Panc1 (cell line): ENCODE measurements around the gene LPIN3. TPM values are rescaled to one million over a fixed set of nuclear protein-coding genes. Genes with fewer than 3 reads are reported as not detected.

Source experiments
- ATAC-seq: fragments of 200-7000 bp; cut with Tn5 transposase; 2 replicates; pipeline ENCODE4 v1.9.1; 2020; ENCODE audit warnings: mild to moderate bottlenecking, moderate library complexity
- BruUV-seq: library from RNA; stranded (reverse); fragments of 400-500 nt; replicated peaks from 2 replicates; lab custom pipeline; 2021; lab: Mats Ljungman, UMichigan
- CTCF ChIA-PET: fragments of 300-600 bp; sonication (Branson Sonifier 250); formaldehyde crosslinking; loops from one replicate; lab custom pipeline; 2022; ENCODE audit warnings: antibody characterized with exemption; lab: Charles Lee
- POLR2A ChIA-PET: fragments of 300-600 bp; sonication (Branson Sonifier 250); formaldehyde crosslinking; loops from one replicate; lab custom pipeline; 2022; ENCODE audit warnings: antibody characterized with exemption; lab: Charles Lee
- DNase-seq: peaks from one replicate; pipeline ENCODE4 v3.0.0-alpha.2; 2010; ENCODE audit warnings: low read depth, low spot score
- H3K27ac ChIP-seq: 2 replicates; pipeline ENCODE4 v1.5.1; 2011; ENCODE audit warnings: mild to moderate bottlenecking, low read length, inconsistent platforms
- H3K27me3 ChIP-seq: fragments of 200-500 bp; sonication (Bioruptor generic); 2 replicates; pipeline ENCODE4 v1.6.0; 2014; ENCODE audit warnings: low read length, inconsistent platforms; ENCODE audit not compliant: control insufficient read depth, insufficient read depth
- H3K36me3 ChIP-seq: fragments of 200-500 bp; sonication (Bioruptor generic); 2 replicates; pipeline ENCODE4 v1.5.1; 2014; ENCODE audit warnings: inconsistent platforms, mild to moderate bottlenecking, low read length, moderate library complexity; ENCODE audit not compliant: control insufficient read depth, insufficient read depth
- H3K4me1 ChIP-seq: 2 replicates; pipeline ENCODE4 v1.5.1; 2011; ENCODE audit warnings: inconsistent platforms, mild to moderate bottlenecking, low read length, moderate library complexity; ENCODE audit not compliant: control insufficient read depth, insufficient read depth
- H3K4me3 ChIP-seq, 2 experiments: 2 replicates each; pipeline ENCODE4 v1.5.1; 2011 to 2012; ENCODE audit warnings: low read depth in 2 of 2, low read length in 2 of 2, mild to moderate bottlenecking in 2 of 2, inconsistent platforms in 1 of 2, moderate library complexity in 1 of 2
- H3K9me3 ChIP-seq: fragments of 200-500 bp; sonication (Bioruptor generic); 2 replicates; pipeline ENCODE4 v1.5.1; 2014; ENCODE audit warnings: low read depth, mild to moderate bottlenecking, inconsistent platforms, low read length, moderate library complexity; ENCODE audit not compliant: control insufficient read depth, insufficient read depth
- CTCF ChIP-seq: fragments of 450-650 bp; IDR thresholded peaks from 2 replicates; pipeline ENCODE4 v1.5.1; 2017; ENCODE audit warnings: mild to moderate bottlenecking
- POLR2AphosphoS5 ChIP-seq: IDR thresholded peaks from 2 replicates; pipeline ENCODE4 v1.6.1; 2012; ENCODE audit warnings: mild to moderate bottlenecking, low read depth, low read length, moderate library complexity
- REST ChIP-seq, 2 experiments: IDR thresholded peaks; 2 replicates each; pipeline ENCODE4 v1.6.1; 2011 to 2012; ENCODE audit warnings: low read depth in 2 of 2, control low read depth in 1 of 2, low read length in 1 of 2, mild to moderate bottlenecking in 1 of 2, moderate library complexity in 1 of 2; ENCODE audit not compliant: insufficient read depth in 1 of 2
- SIN3A ChIP-seq: IDR thresholded peaks from 2 replicates; pipeline ENCODE4 v1.6.1; 2012; ENCODE audit warnings: low read depth, mild to moderate bottlenecking, low read length, moderate library complexity, borderline replicate concordance; ENCODE audit not compliant: insufficient read depth
- TCF7L2 ChIP-seq: IDR thresholded peaks from 2 replicates; pipeline ENCODE4 v1.6.1; 2011; ENCODE audit warnings: mild to moderate bottlenecking, low read depth, low read length, inconsistent platforms
- in situ Hi-C: cut with HindIII; loops from 2 replicates; pipeline ENCODE4 v1.10.0; 2016; ENCODE audit warnings: low sequenced_read_pairs, low pct_unique_long_range_greater_than_20kb
- intact Hi-C: fragments of 100-400 bp; cut with micrococcal nuclease; formaldehyde crosslinking; loops from one replicate; pipeline ENCODE4 v1.10.0; 2022; ENCODE audit not compliant: unreplicated experiment
- total RNA-seq: library from RNA; stranded (reverse); gene quantifications from one replicate; pipeline ENCODE4 v1.2.1, GENCODE V29; 2021; ENCODE audit not compliant: unreplicated experiment

Gene LPIN3
- total RNA-seq, 1 experiment from 2014 or later, result 21.0 TPM

GRCh38 chr20:41327178-41327577 is 13.4 kb upstream of the LPIN3 start:
- Histone ChIP-seq H3K4me3 (no peak overlapping the region), H3K36me3 (no peaks in the 10 kb centered on the region), H3K4me1 (peaks cover 7% of the 10 kb centered on the region), H3K27ac (no peak overlapping the region), H3K9me3 (no peaks in the 10 kb centered on the region), H3K27me3 (no peaks in the 10 kb centered on the region)
- ATAC-seq, result no peak
- TF ChIP-seq TCF7L2, result no peak
- TF ChIP-seq CTCF, result no peak
- no peak for TF ChIP-seq POLR2AphosphoS5
- TF ChIP-seq REST (IDR thresholded peaks at IDR 0.05; ENCODE audit: insufficient read depth in 1 of 2, low read depth in 2 of 2, low read length in 1 of 2), result no peak
- no peak for TF ChIP-seq SIN3A
- DNase-seq, result no peak
- no TSS peak for BruUV-seq
- ChIA-PET POLR2A (no interaction called here), CTCF (interaction anchor here (0.5 kb wide), 1 partner anchor 8 kb away, joined by 3 read pairs; no protein-coding TSS in a partner anchor)
- intact Hi-C loops (loop anchor here (5.0 kb wide), 1 partner anchor 345 kb away; no protein-coding TSS in a partner anchor), in situ Hi-C loops (no loop called here)

- in situ Hi-C loops (no loop called here), intact Hi-C loops (loop anchor here (5.0 kb wide), 1 partner anchor 347 kb away; no protein-coding TSS in a partner anchor)
- H3K27me3 ChIP-seq, result no peaks in the 10 kb centered on the region
- ATAC-seq (peak; percentile 94), DNase-seq (peak; percentile 90)
- no peaks in the 10 kb centered on the region for H3K9me3 ChIP-seq
- POLR2A ChIA-PET, result interaction anchor here (0.6 kb wide), 1 partner anchor 328 kb away, joined by 4 read pairs; no protein-coding TSS in a partner anchor
- CTCF ChIA-PET, result interaction anchor here (0.5 kb wide), 1 partner anchor 11 kb away, joined by 3 read pairs; no protein-coding TSS in a partner anchor
- BruUV-seq, result no TSS peak
- H3K36me3 ChIP-seq, result no peaks in the 10 kb centered on the region
- TF ChIP-seq REST (IDR thresholded peaks at IDR 0.05; ENCODE audit: insufficient read depth in 1 of 2, low read depth in 2 of 2, low read length in 1 of 2) (no peak), POLR2AphosphoS5 (no peak), CTCF (no peak), SIN3A (no peak), TCF7L2 (no peak)
- H3K27ac ChIP-seq, result peak overlapping the region; percentile 69
- H3K4me1 ChIP-seq, result peaks cover 7% of the 10 kb centered on the region
- H3K4me3 ChIP-seq, result 0 out of 4 replicates have a peak overlapping the region, but pooled peaks of 1 of the 2 experiments have one; percentile 1
These were observed 10.9 kb upstream of the LPIN3 start for GRCh38 chr20:41329435-41330342.
